Measurements from ENCODE around the gene SLC5A4.
A peak's percentile ranks its signal among the peaks of the same experiment; 100 is the strongest.

SLC5A4 gene

GRCh38 chr22:32232191-32232830, 22.8 kb downstream of the SLC5A4 start:
- no peak for FAIRE-seq

DNA sequence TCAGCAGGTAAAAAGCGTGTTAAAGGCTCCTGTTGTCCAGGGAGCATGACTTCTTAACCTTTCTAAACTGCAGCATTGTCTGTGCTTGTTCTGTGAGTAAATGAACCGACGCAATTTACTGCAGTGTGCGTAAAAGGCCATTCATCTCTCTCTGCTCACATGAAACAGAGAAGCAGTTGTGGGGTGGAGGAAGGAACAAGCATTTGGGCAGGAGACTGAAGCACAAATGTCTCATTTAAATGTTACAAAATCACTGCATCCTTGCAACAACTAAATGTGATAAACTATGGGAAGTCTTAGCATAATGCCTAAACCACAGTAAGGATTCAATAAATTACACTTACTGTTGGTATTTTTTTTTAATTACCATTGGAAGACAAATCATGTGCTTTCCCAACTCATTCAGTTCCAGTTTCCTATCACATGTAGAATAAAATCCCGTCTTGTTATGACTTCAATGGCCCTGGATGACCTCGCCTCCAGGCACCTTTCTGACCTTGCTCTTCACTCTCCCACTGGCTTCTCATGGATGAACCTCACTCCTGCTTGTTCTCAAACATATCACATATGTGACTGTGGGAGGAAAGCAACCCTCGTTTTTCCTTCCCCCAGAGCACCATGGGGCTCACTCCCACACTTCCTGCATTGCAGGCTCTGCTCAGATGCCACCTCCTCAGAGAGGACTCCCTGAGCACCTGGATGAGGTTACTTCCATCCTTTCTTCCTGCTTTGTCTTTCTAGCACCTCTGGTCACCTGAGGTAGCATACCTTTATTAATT, 28.6 kb downstream of the SLC5A4 start:
- FAIRE-seq, result no peak

GRCh38 chr22:32222991-32223390, 32.2 kb downstream of the SLC5A4 start:
- no peak for FAIRE-seq

DNA sequence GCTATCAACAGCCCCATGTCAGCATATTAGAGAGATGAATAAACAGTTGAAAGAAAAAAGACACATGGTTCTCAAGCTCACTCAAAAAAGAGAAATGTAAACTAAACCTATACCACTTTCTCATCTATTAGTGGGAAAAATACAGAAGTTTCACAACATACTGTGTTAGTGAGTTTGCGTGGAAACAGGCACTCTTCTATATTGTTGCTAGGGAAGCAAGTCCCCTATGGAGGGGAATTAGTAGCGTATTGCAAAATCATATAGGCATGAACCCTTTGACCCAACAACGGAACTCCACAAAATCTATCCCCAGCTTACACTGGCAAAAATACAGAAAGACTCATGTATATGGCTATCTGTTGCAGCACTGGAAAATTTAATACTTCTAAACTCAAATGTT, 36.1 kb downstream of the SLC5A4 start:
- FAIRE-seq, result no peak

GRCh38 chr22:32218470-32218869, 36.7 kb downstream of the SLC5A4 start:
- no peak for FAIRE-seq

DNA sequence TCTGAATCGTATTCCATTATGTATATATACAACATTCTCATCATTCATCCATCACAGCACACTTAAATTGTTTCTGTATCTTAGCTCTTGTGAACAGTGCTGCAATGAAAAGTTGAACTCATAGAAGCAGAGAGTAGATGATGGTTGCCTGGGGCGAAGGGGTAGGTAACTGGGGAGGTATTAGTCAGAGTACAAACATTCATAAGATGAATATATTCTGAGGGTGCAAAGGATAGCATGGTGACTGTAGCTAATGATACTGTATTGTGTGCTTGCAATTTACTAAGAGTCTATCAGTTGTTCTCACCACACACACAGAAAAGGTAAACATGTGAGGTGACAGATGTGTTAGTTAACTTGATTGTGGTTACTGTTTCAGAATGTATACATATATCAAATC, 37.7 kb downstream of the SLC5A4 start:
- no peak for FAIRE-seq

GRCh38 chr22:32216911-32217310, 38.2 kb downstream of the SLC5A4 start:
- FAIRE-seq, result no peak

DNA sequence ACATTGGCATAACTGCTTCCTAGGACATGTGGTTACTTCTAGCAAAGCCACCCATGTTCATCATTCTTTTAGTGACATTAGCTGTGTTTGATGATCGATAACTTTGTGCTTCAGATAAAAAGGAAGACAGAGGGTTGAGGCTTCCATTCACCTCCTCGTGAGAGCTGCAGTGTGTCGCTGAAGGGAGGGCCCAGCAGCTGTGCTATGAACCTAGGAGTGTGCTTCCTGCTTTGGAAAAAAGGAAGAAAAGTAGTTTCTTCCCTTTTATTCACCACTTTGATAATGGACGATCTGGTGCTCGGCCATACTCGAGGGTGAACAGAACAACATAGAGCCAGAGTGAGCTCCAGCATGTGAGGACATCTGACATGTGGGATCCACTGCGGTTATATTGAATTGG, 44.1 kb downstream of the SLC5A4 start:
- FAIRE-seq, result no peak

DNA sequence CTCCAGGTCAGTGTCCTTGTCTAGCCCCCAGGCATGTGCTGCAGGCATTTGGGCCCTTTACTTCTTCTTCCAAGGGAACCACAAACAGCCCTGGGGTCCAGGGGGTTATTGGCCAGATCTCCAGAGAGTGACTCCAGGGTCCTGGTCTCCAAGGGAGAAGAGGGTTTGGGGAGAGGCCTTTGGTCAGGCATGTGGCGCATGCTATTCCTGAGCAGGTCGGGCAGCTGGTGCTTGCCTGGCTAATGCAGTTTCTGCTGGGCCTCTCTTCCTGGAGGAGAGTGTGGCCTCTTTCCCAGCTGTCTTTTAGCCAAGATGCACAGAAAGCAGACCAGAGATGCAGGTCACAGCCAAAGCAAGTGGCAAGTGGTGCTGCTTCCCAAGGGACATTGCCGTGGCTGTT, 46.5 kb downstream of the SLC5A4 start:
- FAIRE-seq, result no peak

DNA sequence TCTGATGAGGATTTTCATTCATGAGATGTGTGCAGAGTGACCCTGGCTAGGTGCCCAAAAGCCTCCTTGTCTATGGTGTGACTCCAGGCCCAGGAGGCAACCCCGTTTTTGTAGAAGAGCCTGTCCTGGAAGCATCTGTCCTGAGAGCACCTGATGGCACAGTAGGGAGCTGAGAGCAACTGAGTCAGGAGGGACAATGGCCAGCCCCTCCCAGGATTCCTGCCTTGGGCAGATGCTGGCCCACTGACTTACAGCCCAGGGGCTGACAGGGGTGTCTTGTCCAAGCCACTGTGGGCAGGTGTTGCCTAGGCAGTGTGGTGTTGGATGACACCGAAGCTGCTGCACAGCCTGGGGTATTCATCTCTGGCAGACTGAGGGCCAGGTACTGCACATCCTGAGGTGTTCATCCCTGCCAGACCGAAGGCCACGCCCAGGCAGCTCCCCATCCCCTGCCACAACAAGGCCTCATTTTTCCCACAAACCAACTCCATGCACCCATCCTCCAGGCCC, 47.1 kb downstream of the SLC5A4 start:
- no peak for FAIRE-seq

DNA sequence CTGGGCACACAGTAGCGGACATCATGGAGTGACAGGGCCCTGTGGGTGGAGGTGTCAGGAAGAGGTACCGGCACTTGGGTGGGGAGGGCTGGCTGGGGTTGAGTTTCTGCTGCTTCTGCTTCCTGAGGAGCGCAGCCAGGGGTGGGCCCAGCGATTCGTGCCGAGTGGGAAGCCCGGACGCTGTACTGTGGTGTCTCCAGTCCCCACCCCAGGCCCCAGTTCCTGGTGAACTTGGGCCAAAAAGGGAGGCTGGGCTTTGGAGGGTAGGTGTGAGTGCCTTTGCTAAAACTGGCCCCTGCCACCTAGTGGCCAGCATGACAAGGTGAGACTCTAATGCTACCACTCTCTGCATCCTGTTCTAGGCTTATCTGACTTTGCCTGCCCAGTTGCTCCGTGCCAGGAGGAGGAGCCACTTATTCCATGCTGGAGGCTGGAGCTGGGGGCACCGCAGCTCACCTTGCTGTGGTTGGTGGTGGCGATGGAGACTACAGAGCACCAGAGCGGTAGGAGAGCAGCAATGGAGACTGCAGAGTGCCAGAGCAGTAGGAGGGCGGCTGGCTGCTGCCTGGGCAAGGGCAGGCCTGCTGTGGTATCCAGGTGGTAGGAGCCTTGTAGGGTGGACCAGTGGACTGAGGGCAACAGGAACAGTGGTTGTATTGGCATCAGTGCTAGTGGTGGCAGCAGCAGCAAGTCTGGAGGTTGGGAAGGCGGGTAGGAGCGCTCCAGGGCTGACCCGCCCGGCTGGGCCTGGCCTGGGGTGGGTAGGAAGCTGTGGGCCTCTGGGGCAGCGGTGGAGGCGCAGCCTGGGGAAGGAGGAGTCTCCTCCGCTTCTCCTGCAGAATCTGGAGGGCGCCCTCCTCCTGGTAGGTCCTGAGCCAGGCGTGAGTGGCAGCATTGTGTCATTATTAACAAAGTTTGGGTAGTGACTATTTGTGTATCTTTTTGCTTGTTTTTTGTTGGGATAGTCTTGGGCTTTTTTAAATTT, 48.1 kb downstream of the SLC5A4 start:
- no peak for FAIRE-seq

- no peak for FAIRE-seq
Measured at GRCh38 chr22:32205974-32206773, 49.0 kb downstream of the SLC5A4 start.

GRCh38 chr22:32204856-32205722, 50.1 kb downstream of the SLC5A4 start, which contains the start of gene RFPL2:
RFPL2 (minus strand) TSS chr22:32205073; CDS start chr22:32202451, 2,622 bp downstream.
- FAIRE-seq, result no peak

GRCh38 chr22:32204040-32204855, 50.9 kb downstream of the SLC5A4 start:
- FAIRE-seq, result no peak

- FAIRE-seq, result no peak
Measured at GRCh38 chr22:32203181-32204039, 51.7 kb downstream of the SLC5A4 start.

DNA sequence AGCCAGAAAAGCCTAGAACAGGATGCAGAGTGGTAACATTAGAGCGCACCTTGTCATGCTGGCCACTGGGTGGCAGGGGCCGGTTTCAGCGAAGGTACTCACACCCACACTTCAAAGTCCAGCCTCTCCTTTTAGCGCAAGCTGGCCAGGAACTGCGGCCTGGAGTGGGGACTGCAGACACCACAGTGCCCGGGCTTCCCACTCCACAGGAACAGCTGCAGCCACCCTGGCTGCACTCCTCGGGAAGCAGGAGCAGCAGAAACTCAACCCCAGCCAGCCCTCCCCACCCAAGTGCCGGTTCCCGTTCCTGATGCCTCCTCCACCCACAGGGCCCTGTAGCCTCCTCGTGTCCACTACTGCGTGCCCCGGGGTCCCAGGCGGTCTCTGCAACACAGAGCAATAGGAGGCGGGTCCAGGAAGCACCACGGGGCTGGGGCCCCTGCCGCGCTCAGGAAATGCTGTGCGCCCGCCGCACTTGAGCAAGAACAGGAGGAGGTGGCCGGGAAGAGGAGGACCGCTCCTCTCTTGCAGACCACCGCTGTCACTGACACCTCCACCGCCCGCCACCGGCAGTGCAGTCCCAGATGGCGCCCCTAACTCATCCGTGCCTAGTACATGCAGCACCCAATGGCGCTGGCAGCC, 52.5 kb downstream of the SLC5A4 start:
- FAIRE-seq, result peak; percentile 27

DNA sequence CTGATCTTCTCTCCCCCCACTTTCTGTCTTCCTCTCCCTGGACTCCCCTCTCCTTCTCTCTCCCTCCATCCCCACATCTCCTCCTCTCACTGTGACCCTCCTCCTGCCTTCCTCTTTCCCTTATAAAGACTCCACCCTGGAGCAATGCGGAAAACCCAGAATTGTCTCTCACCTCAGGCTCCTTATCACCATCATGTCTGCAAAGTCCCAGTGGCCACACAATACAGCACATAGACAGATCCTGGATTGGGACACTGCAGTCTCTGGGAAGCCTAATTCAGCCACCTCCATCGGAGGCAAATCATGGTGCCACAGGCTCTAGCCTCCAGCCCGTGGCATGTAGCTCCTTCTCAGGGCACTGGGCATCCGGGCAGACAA, 53.0 kb downstream of the SLC5A4 start:
- no peak for FAIRE-seq

DNA sequence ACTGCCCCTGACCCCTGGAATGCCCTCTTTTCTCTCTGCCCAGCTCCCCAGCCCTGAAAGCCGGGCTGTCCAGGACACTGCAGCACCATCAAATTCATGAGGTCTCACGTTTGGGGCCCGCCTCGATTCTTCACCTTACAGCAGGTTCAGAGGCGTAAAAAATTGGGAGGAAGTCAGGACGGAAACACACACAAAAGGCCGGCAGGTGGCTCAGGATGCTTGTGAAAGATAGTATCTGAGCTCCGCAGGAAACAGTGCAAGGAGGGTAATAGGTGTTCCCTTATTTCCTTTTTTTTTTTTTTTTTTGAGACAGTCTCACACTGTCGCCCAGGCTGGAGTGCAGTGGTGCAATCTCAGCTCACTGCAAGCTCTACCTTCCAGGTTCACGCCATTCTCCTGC, 54.4 kb downstream of the SLC5A4 start:
- FAIRE-seq, result no peak

- no peak for FAIRE-seq
Measured at GRCh38 chr22:32199961-32200360, 55.2 kb downstream of the SLC5A4 start.
